ENCODE measurements around the gene ADH7.

DNA sequence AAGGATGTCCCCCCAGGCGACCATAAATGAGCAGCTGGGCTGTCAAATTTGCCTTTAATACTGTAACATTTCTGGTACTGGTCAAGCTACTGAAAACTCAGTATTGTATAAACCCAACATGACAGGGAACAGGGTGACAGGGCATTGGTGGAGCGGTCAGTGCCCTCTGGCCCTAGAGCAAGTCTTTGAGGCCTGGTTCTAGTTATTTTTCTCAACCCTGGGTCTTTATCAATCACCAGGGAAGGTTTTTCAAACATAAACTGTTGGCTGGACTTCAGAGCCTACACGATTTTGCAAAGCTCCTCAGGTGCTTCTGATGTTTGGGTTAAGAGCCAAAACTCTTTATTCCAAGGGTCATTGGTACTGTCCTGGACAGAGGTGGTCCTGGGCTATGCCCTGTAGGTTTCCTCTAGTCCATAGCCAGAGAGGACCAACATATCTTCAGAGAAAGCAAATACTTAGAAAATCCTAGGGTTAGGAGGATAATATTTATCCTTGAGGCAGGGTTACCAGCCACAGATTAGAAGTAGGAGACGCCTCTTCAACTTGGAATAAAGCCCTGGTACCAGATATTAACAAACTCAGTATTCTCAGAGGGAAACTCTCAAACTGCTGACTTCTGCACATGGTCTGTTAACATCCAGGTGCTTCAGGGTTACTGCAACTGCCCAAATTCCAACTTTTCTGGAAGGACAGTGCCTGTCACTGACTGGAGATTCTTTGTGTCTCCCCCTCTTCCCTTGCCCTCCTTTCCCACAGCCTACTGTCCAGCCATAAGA is 26.7 kb upstream of the ADH7 start:
- TF ChIP-seq, protein P1, sequence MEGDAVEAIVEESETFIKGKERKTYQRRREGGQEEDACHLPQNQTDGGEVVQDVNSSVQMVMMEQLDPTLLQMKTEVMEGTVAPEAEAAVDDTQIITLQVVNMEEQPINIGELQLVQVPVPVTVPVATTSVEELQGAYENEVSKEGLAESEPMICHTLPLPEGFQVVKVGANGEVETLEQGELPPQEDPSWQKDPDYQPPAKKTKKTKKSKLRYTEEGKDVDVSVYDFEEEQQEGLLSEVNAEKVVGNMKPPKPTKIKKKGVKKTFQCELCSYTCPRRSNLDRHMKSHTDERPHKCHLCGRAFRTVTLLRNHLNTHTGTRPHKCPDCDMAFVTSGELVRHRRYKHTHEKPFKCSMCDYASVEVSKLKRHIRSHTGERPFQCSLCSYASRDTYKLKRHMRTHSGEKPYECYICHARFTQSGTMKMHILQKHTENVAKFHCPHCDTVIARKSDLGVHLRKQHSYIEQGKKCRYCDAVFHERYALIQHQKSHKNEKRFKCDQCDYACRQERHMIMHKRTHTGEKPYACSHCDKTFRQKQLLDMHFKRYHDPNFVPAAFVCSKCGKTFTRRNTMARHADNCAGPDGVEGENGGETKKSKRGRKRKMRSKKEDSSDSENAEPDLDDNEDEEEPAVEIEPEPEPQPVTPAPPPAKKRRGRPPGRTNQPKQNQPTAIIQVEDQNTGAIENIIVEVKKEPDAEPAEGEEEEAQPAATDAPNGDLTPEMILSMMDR (conservative IDR thresholded peaks at IDR 0.05; ENCODE audit: low read depth in 2 of 2) = no peak
- no peak for TF ChIP-seq EZH2 (IDR thresholded peaks at IDR 0.05; ENCODE audit: low read depth, unreplicated experiment)
- TF ChIP-seq POLR2AphosphoS5 (IDR thresholded peaks at IDR 0.05; ENCODE audit: low read depth) = no peak
- TF ChIP-seq JUNB (IDR thresholded peaks at IDR 0.05; ENCODE audit: unreplicated experiment) = no peak
- no peak for TF ChIP-seq ETS1 (IDR thresholded peaks at IDR 0.05)
